Omental fat pad (tissue), 4 donors: ENCODE measurements around the gene APBA2. TPM values are rescaled to one million over a fixed set of nuclear protein-coding genes. Genes with fewer than 3 reads are reported as not detected.
"Not testable (repeated sequence)": the region's sequence is repeated elsewhere in the genome, so short reads cannot be mapped to it uniquely, and the experiment has no call there.

Experiments used
- ATAC-seq: fragments of 150-250 bp; one replicate; pipeline ENCODE4 v1.9.1; 2016; ENCODE audit warnings: mild to moderate bottlenecking, moderate library complexity; ENCODE audit not compliant: low FRiP score
- DNase-seq: peaks from one replicate; pipeline ENCODE4 v3.0.0-alpha.2; 2019; ENCODE audit warnings: low spot score
- total RNA-seq, 4 donors: library from RNA; depleted of rRNA; stranded (reverse); fragments of >200 nt; gene quantifications; one replicate each; pipeline ENCODE4 v1.1.0, GENCODE V29; 2016
- TF ChIP-seq, protein P1 (sequence below), 3 donors: fragments of 450-650 bp; IDR thresholded peaks; one replicate each; pipeline ENCODE4 v1.5.1; 2016 to 2017; ENCODE audit warnings: antibody characterized with exemption in 3 of 3, mild to moderate bottlenecking in 3 of 3, moderate library complexity in 2 of 3

APBA2 gene
- total RNA-seq, 4 donors from 2014 or later: 0.93 to 4.3 (median 2.6) TPM

GRCh38 chr15:28885128-28885629 lies 595 bp upstream of the APBA2 start:
- TF ChIP-seq, protein P1, sequence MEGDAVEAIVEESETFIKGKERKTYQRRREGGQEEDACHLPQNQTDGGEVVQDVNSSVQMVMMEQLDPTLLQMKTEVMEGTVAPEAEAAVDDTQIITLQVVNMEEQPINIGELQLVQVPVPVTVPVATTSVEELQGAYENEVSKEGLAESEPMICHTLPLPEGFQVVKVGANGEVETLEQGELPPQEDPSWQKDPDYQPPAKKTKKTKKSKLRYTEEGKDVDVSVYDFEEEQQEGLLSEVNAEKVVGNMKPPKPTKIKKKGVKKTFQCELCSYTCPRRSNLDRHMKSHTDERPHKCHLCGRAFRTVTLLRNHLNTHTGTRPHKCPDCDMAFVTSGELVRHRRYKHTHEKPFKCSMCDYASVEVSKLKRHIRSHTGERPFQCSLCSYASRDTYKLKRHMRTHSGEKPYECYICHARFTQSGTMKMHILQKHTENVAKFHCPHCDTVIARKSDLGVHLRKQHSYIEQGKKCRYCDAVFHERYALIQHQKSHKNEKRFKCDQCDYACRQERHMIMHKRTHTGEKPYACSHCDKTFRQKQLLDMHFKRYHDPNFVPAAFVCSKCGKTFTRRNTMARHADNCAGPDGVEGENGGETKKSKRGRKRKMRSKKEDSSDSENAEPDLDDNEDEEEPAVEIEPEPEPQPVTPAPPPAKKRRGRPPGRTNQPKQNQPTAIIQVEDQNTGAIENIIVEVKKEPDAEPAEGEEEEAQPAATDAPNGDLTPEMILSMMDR (IDR thresholded peaks at IDR 0.05): no peak
- DNase-seq (no peak), ATAC-seq (no peak)

- no peak for ATAC-seq
- TF ChIP-seq, protein P1 (IDR thresholded peaks at IDR 0.05): no peak
- DNase-seq: no peak
These were observed 911 bp downstream of the APBA2 start for GRCh38 chr15:28886431-28887338.

- no peak for ATAC-seq
- TF ChIP-seq, protein P1 (IDR thresholded peaks at IDR 0.05): no peak
- DNase-seq: no peak
These were observed 1.8 kb downstream of the APBA2 start for GRCh38 chr15:28887339-28888174.

- TF ChIP-seq, protein P1 (IDR thresholded peaks at IDR 0.05): no peak
- no peak for ATAC-seq
- DNase-seq: no peak
These were observed 2.6 kb downstream of the APBA2 start for GRCh38 chr15:28888302-28888894.

GRCh38 chr15:28888900-28889299 lies 3.1 kb downstream of the APBA2 start:
- no peak for DNase-seq
- TF ChIP-seq, protein P1 (IDR thresholded peaks at IDR 0.05): no peak
- ATAC-seq: no peak

- DNase-seq (no peak), ATAC-seq (no peak)
- TF ChIP-seq, protein P1 (IDR thresholded peaks at IDR 0.05): no peak
These were observed 3.6 kb downstream of the APBA2 start for GRCh38 chr15:28889346-28889745.

GRCh38 chr15:28889871-28890270 lies 4.1 kb downstream of the APBA2 start:
- DNase-seq, ATAC-seq: not testable (repeated sequence)

- DNase-seq, ATAC-seq: not testable (repeated sequence)
These were observed 4.5 kb downstream of the APBA2 start for GRCh38 chr15:28890291-28890690.
